Measurements from ENCODE around the gene PDZD7. TPM values are rescaled to one million over a fixed set of nuclear protein-coding genes. Genes with fewer than 3 reads are reported as not detected.

PDZD7 gene
- total RNA-seq, 1 donor from 2014 or later = 0.27 TPM

- peak overlapping the region; percentile 74 for H3K27ac ChIP-seq (replicated peaks)
- H3K4me1 ChIP-seq = peaks cover 52% of the 10 kb centered on the region
- intact Hi-C loops (cut with micrococcal nuclease) = no loop called here
- no peak overlapping the region for H3K4me3 ChIP-seq
- peaks cover 18% of the 10 kb centered on the region for H3K27me3 ChIP-seq (ENCODE audit: low read depth)
- no peak for DNase-seq
- H3K36me3 ChIP-seq = peaks cover 7% of the 10 kb centered on the region
- no peaks in the 10 kb centered on the region for H3K9me3 ChIP-seq (replicated peaks)
- peak; percentile 31 for TF ChIP-seq CTCF (IDR thresholded peaks at IDR 0.05; ENCODE audit: borderline replicate concordance)
Observed at GRCh38 chr10:101011517-101012423, 19.2 kb downstream of the PDZD7 start.

- intact Hi-C loops (cut with micrococcal nuclease) = no loop called here
Observed at GRCh38 chr10:101010329-101010728, 20.6 kb downstream of the PDZD7 start.

DNA sequence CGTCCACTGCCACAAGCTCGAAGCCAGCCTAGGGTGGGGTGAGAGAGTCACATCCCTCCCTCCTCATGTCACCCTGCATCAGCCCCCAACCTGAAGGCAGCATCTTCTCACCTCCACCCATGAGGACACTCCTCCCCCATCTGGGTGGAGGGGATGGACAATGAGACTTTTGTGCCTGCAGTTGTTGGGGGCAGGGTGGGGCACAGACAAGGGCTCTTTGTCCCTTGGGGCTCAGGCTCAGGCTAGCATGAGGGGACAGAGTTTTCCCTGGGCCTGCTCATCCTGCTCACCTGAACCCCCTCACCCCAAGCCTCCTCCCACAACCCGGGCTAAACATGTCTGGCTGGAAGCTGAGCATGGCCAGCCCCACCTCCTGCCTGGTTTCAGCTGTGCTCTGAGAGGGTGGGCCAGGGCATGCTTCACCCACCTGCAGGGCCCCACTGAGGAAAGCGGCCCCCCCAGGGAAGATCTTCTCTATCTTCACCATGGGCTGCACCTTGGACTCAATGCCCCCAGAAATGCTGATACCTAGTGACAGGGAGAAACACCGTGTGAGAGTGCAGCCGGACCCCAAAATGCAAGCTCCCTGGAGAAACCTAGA lies 22.0 kb downstream of the PDZD7 start:
- H3K27ac ChIP-seq (replicated peaks) = peak overlapping the region; percentile 76
- H3K9me3 ChIP-seq (replicated peaks) = no peaks in the 10 kb centered on the region
- no peak for DNase-seq
- no peak for TF ChIP-seq CTCF (IDR thresholded peaks at IDR 0.05; ENCODE audit: borderline replicate concordance)
- peaks cover 76% of the 10 kb centered on the region for H3K4me1 ChIP-seq
- no peaks in the 10 kb centered on the region for H3K27me3 ChIP-seq (ENCODE audit: low read depth)
- intact Hi-C loops (cut with micrococcal nuclease) = no loop called here
- H3K36me3 ChIP-seq = peaks cover 35% of the 10 kb centered on the region
- no peak overlapping the region for H3K4me3 ChIP-seq

More at GRCh38 chr10:101010329-101010728, 20.6 kb downstream of the PDZD7 start:
- TF ChIP-seq CTCF (IDR thresholded peaks at IDR 0.05; ENCODE audit: borderline replicate concordance) = no peak
- Histone ChIP-seq H3K4me3 (no peak overlapping the region), H3K27ac (replicated peaks) (no peak overlapping the region), H3K27me3 (ENCODE audit: low read depth) (peaks cover 4% of the 10 kb centered on the region), H3K4me1 (peaks cover 65% of the 10 kb centered on the region), H3K9me3 (replicated peaks) (no peaks in the 10 kb centered on the region), H3K36me3 (peaks cover 22% of the 10 kb centered on the region)
- DNase-seq = no peak

DNA sequence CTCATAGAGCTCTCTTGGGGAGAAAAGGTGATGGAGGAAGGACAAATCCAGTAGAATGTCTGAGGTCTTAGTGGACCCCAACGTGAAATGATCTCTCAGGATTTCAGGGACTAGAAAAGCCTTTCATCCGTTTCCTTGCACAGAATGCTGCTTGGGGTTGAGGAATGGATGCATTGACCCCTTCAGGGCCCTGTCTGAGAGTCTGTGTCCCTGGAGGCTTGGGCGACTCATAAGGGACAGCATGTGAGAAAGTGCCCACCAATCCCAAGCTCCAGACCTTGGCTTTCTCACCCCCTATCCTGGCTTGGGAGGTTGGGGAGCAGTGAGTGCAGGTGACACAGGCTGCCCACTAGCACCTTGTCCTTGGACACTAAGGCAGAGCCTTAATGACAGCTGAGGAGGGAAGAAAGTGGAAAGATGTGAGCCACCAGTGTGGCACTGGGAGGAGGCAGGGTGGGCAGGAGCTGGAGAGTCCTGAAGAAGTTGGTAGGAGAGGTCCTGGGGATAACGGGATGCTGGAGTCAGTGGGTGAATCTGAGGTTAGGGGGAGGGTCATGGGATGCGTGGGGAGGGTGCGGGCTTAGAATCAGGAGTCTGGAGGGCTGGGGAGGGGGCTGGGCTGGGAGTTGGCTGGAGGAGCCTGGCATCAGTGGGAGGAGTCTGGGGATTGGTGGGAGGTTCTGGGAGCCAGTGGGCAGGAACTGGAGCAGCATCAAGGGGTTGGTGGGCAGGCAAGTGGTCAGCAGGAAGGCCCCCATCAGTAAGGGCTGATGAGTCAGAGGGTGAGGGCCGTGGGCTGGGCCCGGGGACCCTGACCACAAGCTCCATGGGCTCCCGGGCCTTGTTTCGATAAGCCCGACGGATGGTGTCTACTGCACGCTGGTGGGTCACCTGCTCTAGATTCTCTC lies 22.8 kb downstream of the PDZD7 start:
- Histone ChIP-seq H3K27ac (replicated peaks) (peak overlapping the region; percentile 76), H3K4me1 (peaks cover 77% of the 10 kb centered on the region), H3K36me3 (peaks cover 42% of the 10 kb centered on the region), H3K4me3 (no peak overlapping the region), H3K27me3 (ENCODE audit: low read depth) (no peaks in the 10 kb centered on the region), H3K9me3 (replicated peaks) (no peaks in the 10 kb centered on the region)
- DNase-seq = no peak
- intact Hi-C loops (cut with micrococcal nuclease) = no loop called here
- TF ChIP-seq CTCF (IDR thresholded peaks at IDR 0.05; ENCODE audit: borderline replicate concordance) = no peak

GRCh38 chr10:101007099-101007711 lies 23.7 kb downstream of the PDZD7 start:
- no peak overlapping the region for H3K4me3 ChIP-seq
- H3K4me1 ChIP-seq = peaks cover 77% of the 10 kb centered on the region
- DNase-seq = no peak
- H3K27me3 ChIP-seq (ENCODE audit: low read depth) = no peaks in the 10 kb centered on the region
- peaks cover 50% of the 10 kb centered on the region for H3K36me3 ChIP-seq
- no peak for TF ChIP-seq CTCF (IDR thresholded peaks at IDR 0.05; ENCODE audit: borderline replicate concordance)
- H3K27ac ChIP-seq (replicated peaks) = peak overlapping the region; percentile 76
- H3K9me3 ChIP-seq (replicated peaks) = no peaks in the 10 kb centered on the region
- intact Hi-C loops (cut with micrococcal nuclease) = no loop called here
